ENCODE data around the gene POLR3B. TPM values are rescaled to one million over a fixed set of nuclear protein-coding genes. Genes with fewer than 3 reads are reported as not detected.
A peak's percentile ranks its signal among the peaks of the same experiment; 100 is the strongest.

Gene POLR3B
- total and polyA plus RNA-seq, 9 of the 15 experiments (the other 6 are each of a cell fraction or from before 2014, with no cell fraction given): 7.6 to 17.9 (median 14.4) TPM

- TF ChIP-seq SRSF3 (IDR thresholded peaks at IDR 0.05; ENCODE audit: insufficient read depth, low read length) (no peak), TOE1 (IDR thresholded peaks at IDR 0.05; ENCODE audit: borderline replicate concordance) (no peak), TOE1 (CRISPR knock-in tag; IDR thresholded peaks at IDR 0.05; ENCODE audit: borderline replicate concordance, low read depth) (no peak), JUND (IDR thresholded peaks at IDR 0.05; ENCODE audit: borderline replicate concordance, low read depth, low read length) (peak; percentile 76), JUND (tag; IDR thresholded peaks at IDR 0.05; ENCODE audit: borderline replicate concordance, low read depth, low read length) (peak; percentile 56; the same call in 1 of the 3 replicates), HNRNPL (IDR thresholded peaks at IDR 0.05; ENCODE audit: low read depth, low read length) (no peak), IRF1 (CRISPR knock-in tag; IDR thresholded peaks at IDR 0.05; ENCODE audit: borderline replicate concordance) (no peak), PHB2 (IDR thresholded peaks at IDR 0.05; ENCODE audit: low read depth) (peak; percentile 67; the same call in 1 of the 2 replicates), SNRNP70 (optimal IDR thresholded peaks at IDR 0.05; ENCODE audit: low read depth, low read length) (no peak), GATAD2B (IDR thresholded peaks at IDR 0.05; ENCODE audit: borderline replicate concordance) (peak; percentile 74; the same call in 1 of the 2 replicates), MXI1 (IDR thresholded peaks at IDR 0.05; ENCODE audit: low read depth, low read length) (no peak), STAT5A (IDR thresholded peaks at IDR 0.05; ENCODE audit: borderline replicate concordance, low read length) (peak; percentile 81), BACH1 (tag; IDR thresholded peaks at IDR 0.05) (0 out of 2 replicates have a peak, but pooled peaks have one; percentile 59), NELFE (IDR thresholded peaks at IDR 0.05; ENCODE audit: insufficient read depth, insufficient read length) (no peak), CBX3 (IDR thresholded peaks at IDR 0.05; ENCODE audit: borderline replicate concordance in 1 of 2, low read length in 2 of 2) (no peak), PRMT5 (CRISPR knock-in tag; IDR thresholded peaks at IDR 0.05) (no peak), HMBOX1 (IDR thresholded peaks at IDR 0.05) (no peak; the same call in 1 of the 2 replicates), PRDM10 (IDR thresholded peaks at IDR 0.05; ENCODE audit: partially characterized antibody) (no peak), ZNF146 (CRISPR knock-in tag; IDR thresholded peaks at IDR 0.05; ENCODE audit: unreplicated experiment) (no peak), LEF1 (IDR thresholded peaks at IDR 0.05) (peak; percentile 73; the same call in 1 of the 2 replicates), IRF2 (CRISPR knock-in tag; IDR thresholded peaks at IDR 0.05) (no peak), SUPT5H (IDR thresholded peaks at IDR 0.05) (no peak), TAF9B (IDR thresholded peaks at IDR 0.05; ENCODE audit: partially characterized antibody) (peak; percentile 62), ZKSCAN3 (CRISPR knock-in tag; IDR thresholded peaks at IDR 0.05) (no peak)
These were observed 1.1 kb downstream of the POLR3B start (continued) for GRCh38 chr12:106358396-106359241.

Measured in K562 (cell line).